A673 (cell line): ENCODE results near the gene COA1.

Experiments
- EZH2 ChIP-seq: fragments of 200-600 bp; sonication (generic); IDR thresholded peaks from 2 replicates; pipeline ENCODE4 v1.6.1; 2017; ENCODE audit warnings: borderline replicate concordance, low read depth, mild to moderate bottlenecking, mixed read lengths, antibody characterized with exemption, low read length; ENCODE audit not compliant: poor library complexity, severe bottlenecking
- TF ChIP-seq, protein P1 (sequence below): fragments of 300-800, 200-600 bp; sonication (generic); conservative IDR thresholded peaks from 2 replicates; pipeline ENCODE4 v1.5.1; 2017; ENCODE audit warnings: low read depth, mild to moderate bottlenecking, antibody characterized with exemption, low read length, moderate library complexity, mixed read lengths

DNA sequence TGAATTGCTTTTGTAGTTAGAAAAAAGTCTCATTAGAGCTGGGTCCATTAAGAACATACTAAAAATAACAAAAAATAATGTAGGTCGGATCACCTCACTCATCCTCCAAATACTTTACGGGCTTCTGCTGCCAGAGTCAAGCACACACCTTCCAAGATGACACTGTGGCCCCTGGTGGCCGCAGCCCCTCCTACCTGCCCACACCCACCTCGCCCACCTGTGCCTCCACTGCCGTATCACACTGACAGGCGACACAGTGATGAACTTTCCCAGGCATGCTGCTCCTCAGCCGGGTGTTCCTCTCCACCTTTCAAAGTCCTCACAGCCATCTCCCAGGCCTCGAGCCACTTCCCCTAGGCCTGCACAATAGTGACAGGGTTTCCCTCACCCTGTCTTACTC lies 85.5 kb downstream of the COA1 start:
- TF ChIP-seq, protein P1, sequence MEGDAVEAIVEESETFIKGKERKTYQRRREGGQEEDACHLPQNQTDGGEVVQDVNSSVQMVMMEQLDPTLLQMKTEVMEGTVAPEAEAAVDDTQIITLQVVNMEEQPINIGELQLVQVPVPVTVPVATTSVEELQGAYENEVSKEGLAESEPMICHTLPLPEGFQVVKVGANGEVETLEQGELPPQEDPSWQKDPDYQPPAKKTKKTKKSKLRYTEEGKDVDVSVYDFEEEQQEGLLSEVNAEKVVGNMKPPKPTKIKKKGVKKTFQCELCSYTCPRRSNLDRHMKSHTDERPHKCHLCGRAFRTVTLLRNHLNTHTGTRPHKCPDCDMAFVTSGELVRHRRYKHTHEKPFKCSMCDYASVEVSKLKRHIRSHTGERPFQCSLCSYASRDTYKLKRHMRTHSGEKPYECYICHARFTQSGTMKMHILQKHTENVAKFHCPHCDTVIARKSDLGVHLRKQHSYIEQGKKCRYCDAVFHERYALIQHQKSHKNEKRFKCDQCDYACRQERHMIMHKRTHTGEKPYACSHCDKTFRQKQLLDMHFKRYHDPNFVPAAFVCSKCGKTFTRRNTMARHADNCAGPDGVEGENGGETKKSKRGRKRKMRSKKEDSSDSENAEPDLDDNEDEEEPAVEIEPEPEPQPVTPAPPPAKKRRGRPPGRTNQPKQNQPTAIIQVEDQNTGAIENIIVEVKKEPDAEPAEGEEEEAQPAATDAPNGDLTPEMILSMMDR = no peak
- TF ChIP-seq EZH2 = no peak
